AG09319 (cell line): Measurements from ENCODE around the gene SPATA4.

Source experiments
- DNase-seq: peaks from one replicate; pipeline ENCODE4 v3.0.0-alpha.2; 2010; ENCODE audit warnings: low read depth; ENCODE audit errors: extremely low read depth
- CTCF ChIP-seq: IDR thresholded peaks from 2 replicates; pipeline ENCODE4 v1.5.1; 2011; ENCODE audit warnings: low read depth, mild to moderate bottlenecking, inconsistent platforms, low read length, moderate library complexity

Gene SPATA4

DNA sequence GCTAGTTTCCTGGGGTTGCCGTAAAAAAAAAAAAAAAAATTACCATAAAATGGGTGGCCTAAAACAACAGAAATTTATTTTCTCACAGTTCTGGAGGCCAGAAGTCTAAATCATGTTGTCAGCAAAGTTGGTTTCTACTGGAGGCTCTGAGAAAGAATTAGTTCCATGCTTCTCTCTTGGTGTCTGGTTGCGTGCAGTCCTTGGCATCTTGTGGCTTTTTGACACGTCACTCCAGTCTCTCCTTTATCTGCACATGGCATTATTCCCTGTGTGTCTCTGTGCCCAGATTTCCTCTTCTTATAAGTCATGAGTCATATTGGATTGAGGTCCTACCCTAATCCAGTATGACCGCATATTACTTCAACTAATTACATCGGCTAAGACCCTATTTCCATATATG is 38.7 kb downstream of the SPATA4 start:
- no peak for TF ChIP-seq CTCF
- DNase-seq: peak; percentile 16

GRCh38 chr4:176153124-176153523 is 42.3 kb downstream of the SPATA4 start:
- no peak for TF ChIP-seq CTCF
- no peak for DNase-seq

DNA sequence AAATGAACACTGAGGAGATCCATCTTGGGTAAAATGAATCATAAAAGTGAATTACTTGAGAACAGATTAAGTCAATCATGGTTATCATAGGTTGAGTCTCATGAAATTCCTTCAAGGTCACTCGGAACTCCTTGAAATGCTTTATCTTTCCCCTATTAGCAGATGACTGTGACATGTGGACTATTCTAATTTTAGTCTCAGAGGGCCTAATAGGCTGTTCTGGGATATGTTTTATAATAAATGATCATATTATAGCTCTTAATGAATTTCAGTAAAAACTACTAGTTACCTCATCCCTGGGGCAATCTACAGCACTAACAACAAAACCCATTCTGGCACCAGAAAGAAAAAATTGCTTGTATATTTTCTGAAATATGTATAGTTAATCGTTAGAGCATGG is 44.7 kb downstream of the SPATA4 start:
- TF ChIP-seq CTCF: no peak
- DNase-seq: no peak

DNA sequence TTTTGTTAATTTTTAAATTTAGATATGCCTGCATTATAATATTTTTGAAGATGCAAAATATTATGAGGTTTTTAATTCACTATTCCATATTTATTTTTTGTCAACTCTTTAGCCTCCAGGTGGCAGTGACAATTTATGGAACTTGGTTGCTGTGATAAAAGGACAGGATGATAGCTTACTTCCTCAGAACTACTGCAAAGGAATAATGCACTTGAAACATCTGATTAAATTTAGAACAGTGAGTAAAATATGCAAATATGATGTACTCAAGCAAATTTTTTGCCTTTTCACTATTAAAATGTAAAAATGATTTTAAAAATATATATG is 45.1 kb downstream of the SPATA4 start:
- TF ChIP-seq CTCF: peak; percentile 39
- DNase-seq: peak; percentile 11

- no peak for DNase-seq
- TF ChIP-seq CTCF: no peak
These were observed 45.6 kb downstream of the SPATA4 start for GRCh38 chr4:176149680-176150355.

- DNase-seq: no peak
- no peak for TF ChIP-seq CTCF
These were observed 53.1 kb downstream of the SPATA4 start for GRCh38 chr4:176142253-176142652.

DNA sequence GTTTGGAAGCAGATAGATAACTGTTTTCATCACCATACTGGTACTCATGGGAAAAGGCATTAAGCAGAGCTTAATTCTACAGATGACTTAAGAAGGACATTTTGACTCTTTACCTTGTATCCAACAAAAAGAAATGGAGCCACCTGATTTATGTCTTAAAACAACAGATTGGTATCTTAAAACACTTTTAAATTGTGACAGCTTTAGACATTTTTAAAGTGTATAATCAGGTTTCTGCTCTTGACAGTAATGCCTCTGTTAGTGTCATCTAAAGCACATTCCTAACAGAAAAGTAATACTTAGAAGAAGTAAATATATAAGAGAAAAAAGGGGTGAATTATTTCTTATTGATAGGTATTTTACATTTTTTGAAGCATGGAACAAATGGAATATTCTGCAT is 55.9 kb downstream of the SPATA4 start:
- no peak for DNase-seq
- no peak for TF ChIP-seq CTCF
